GM19395 (cell line): Measurements from ENCODE around the gene RNASE11.
"Not testable (repeated sequence)": the region's sequence is repeated elsewhere in the genome, so short reads cannot be mapped to it uniquely, and the experiment has no call there.

Experiments used
- ATAC-seq: cut with Tn5 transposase; IDR thresholded peaks from one replicate; pipeline ENCODE4 v1.9.1; 2021; ENCODE audit warnings: mild to moderate bottlenecking, moderate library complexity; ENCODE audit not compliant: unreplicated experiment

Gene RNASE11

GRCh38 chr14:20583142-20583541 lies 4.7 kb downstream of the RNASE11 start:
- no peak for ATAC-seq

GRCh38 chr14:20580242-20580641 lies 7.6 kb downstream of the RNASE11 start:
- no peak for ATAC-seq

GRCh38 chr14:20578784-20579502 lies 8.9 kb downstream of the RNASE11 start:
- ATAC-seq: no peak

- ATAC-seq: no peak
Measured at GRCh38 chr14:20578325-20578724, 9.5 kb downstream of the RNASE11 start.

GRCh38 chr14:20572382-20572990 lies 15.3 kb downstream of the RNASE11 start:
- not testable (repeated sequence) for ATAC-seq

GRCh38 chr14:20570720-20571119 lies 17.1 kb downstream of the RNASE11 start:
- not testable (repeated sequence) for ATAC-seq

- not testable (repeated sequence) for ATAC-seq
Measured at GRCh38 chr14:20569865-20570264, 17.9 kb downstream of the RNASE11 start.

GRCh38 chr14:20569066-20569465 lies 18.7 kb downstream of the RNASE11 start:
- ATAC-seq: no peak

- no peak for ATAC-seq
Measured at GRCh38 chr14:20568393-20568792, 19.4 kb downstream of the RNASE11 start.

GRCh38 chr14:20567199-20567598 lies 20.6 kb downstream of the RNASE11 start:
- ATAC-seq: not testable (repeated sequence)

- no peak for ATAC-seq
Measured at GRCh38 chr14:20564501-20564997, 23.3 kb downstream of the RNASE11 start.

- ATAC-seq: no peak
Measured at GRCh38 chr14:20563971-20564370, 23.8 kb downstream of the RNASE11 start.

- no peak for ATAC-seq
Measured at GRCh38 chr14:20560961-20561360, 26.8 kb downstream of the RNASE11 start, which contains the start of gene RNASE9. Gene RNASE9, minus strand, starts transcription at chr14:20561047.

- no peak for ATAC-seq
Measured at GRCh38 chr14:20559461-20559904, 28.3 kb downstream of the RNASE11 start.

GRCh38 chr14:20557212-20557542 lies 30.6 kb downstream of the RNASE11 start:
- no peak for ATAC-seq

GRCh38 chr14:20556500-20557211 lies 31.1 kb downstream of the RNASE11 start:
- ATAC-seq: no peak

GRCh38 chr14:20555845-20556244 lies 32.0 kb downstream of the RNASE11 start:
- ATAC-seq: no peak

GRCh38 chr14:20553024-20553423 lies 34.8 kb downstream of the RNASE11 start:
- no peak for ATAC-seq

- ATAC-seq: no peak
Measured at GRCh38 chr14:20551606-20552005, 36.2 kb downstream of the RNASE11 start.

- ATAC-seq: no peak
Measured at GRCh38 chr14:20550926-20551325, 36.9 kb downstream of the RNASE11 start.

- no peak for ATAC-seq
Measured at GRCh38 chr14:20548414-20549158, 39.2 kb downstream of the RNASE11 start.
